Ascending aorta (tissue), 2 donors: ENCODE data around the gene RPTOR. TPM values are rescaled to one million over a fixed set of nuclear protein-coding genes. Genes with fewer than 3 reads are reported as not detected.
"Not testable (repeated sequence)": the region's sequence is repeated elsewhere in the genome, so short reads cannot be mapped to it uniquely, and the experiment has no call there.

Experiments used
- DNase-seq, 2 donors: peaks; one replicate each; pipeline ENCODE4 v3.0.0-alpha.2; 2019; ENCODE audit warnings: low spot score in 2 of 2
- H3K27ac ChIP-seq, 2 donors: fragments of 200-600 bp; sonication (generic); one replicate each; pipeline ENCODE4 v1.5.1; 2016 to 2017; ENCODE audit warnings: mild to moderate bottlenecking in 1 of 2
- H3K27me3 ChIP-seq: fragments of 200-600 bp; sonication (generic); one replicate; pipeline ENCODE4 v1.5.1; 2017
- H3K36me3 ChIP-seq, 2 donors: fragments of 200-600 bp; sonication (generic); one replicate each; pipeline ENCODE4 v1.5.1; 2016
- H3K4me1 ChIP-seq, 2 donors: fragments of 200-600 bp; sonication (generic); one replicate each; pipeline ENCODE4 v1.5.1; 2016 to 2017; ENCODE audit warnings: mild to moderate bottlenecking in 1 of 2
- H3K4me3 ChIP-seq, 2 donors: fragments of 200-600 bp; sonication (generic); one replicate each; pipeline ENCODE4 v1.5.1; 2016 to 2017; ENCODE audit warnings: mild to moderate bottlenecking in 1 of 2
- H3K9me3 ChIP-seq, 2 donors: fragments of 200-600 bp; sonication (generic); one replicate each; pipeline ENCODE4 v1.5.1; 2016
- CTCF ChIP-seq, 3 experiments: fragments of 200-600 bp in 2 of 3; fragments of 450-650 bp in 1 of 3; sonication (generic) in 2 of 3; IDR thresholded peaks; one replicate each; pipeline ENCODE4 v1.5.1; 2016 to 2019; ENCODE audit warnings: antibody characterized with exemption in 3 of 3, mild to moderate bottlenecking in 1 of 3, moderate library complexity in 1 of 3
- intact Hi-C: fragments of 100-400 bp; cut with DNase I; formaldehyde crosslinking; loops from one replicate; pipeline ENCODE4 v1.15.1; 2023
- total RNA-seq: library from RNA; depleted of rRNA; stranded (reverse); fragments of >200 nt; gene quantifications from one replicate; pipeline ENCODE4 v1.1.0, GENCODE V29; 2016

Gene RPTOR
- total RNA-seq, 1 donor from 2014 or later, result 36.1 TPM

GRCh38 chr17:80698297-80698696 lies 153.7 kb downstream of the RPTOR start:
- no peaks in the 10 kb centered on the region for H3K36me3 ChIP-seq
- no peak for TF ChIP-seq CTCF (IDR thresholded peaks at IDR 0.05)
- no peaks in the 10 kb centered on the region for H3K27me3 ChIP-seq

GRCh38 chr17:80699205-80699604 lies 154.6 kb downstream of the RPTOR start:
- H3K27me3 ChIP-seq, H3K4me3 ChIP-seq, H3K36me3 ChIP-seq, intact Hi-C loops, DNase-seq, H3K4me1 ChIP-seq, H3K9me3 ChIP-seq, H3K27ac ChIP-seq: not testable (repeated sequence)

More at GRCh38 chr17:80698297-80698696, 153.7 kb downstream of the RPTOR start:
- no peaks in the 10 kb centered on the region for H3K4me1 ChIP-seq
- no peak for DNase-seq
- no peaks in the 10 kb centered on the region for H3K9me3 ChIP-seq
- H3K4me3 ChIP-seq, result no peak overlapping the region
- no peak overlapping the region for H3K27ac ChIP-seq
- intact Hi-C loops, result no loop called here

- TF ChIP-seq CTCF (IDR thresholded peaks at IDR 0.05), result no peak
- intact Hi-C loops, result no loop called here
- H3K27me3 ChIP-seq, result no peaks in the 10 kb centered on the region
- H3K36me3 ChIP-seq, result no peaks in the 10 kb centered on the region
- no peaks in the 10 kb centered on the region for H3K4me1 ChIP-seq
- no peak for DNase-seq
- H3K27ac ChIP-seq, result no peak overlapping the region
- H3K9me3 ChIP-seq, result no peaks in the 10 kb centered on the region
- no peak overlapping the region for H3K4me3 ChIP-seq
Observed at GRCh38 chr17:80701730-80702129, 157.1 kb downstream of the RPTOR start.

- no peaks in the 10 kb centered on the region for H3K9me3 ChIP-seq
- intact Hi-C loops, result no loop called here
- H3K36me3 ChIP-seq, result no peaks in the 10 kb centered on the region
- H3K27me3 ChIP-seq, result no peaks in the 10 kb centered on the region
- H3K27ac ChIP-seq, result no peak overlapping the region
- no peaks in the 10 kb centered on the region for H3K4me1 ChIP-seq
- no peak for TF ChIP-seq CTCF (IDR thresholded peaks at IDR 0.05)
- no peak for DNase-seq
- H3K4me3 ChIP-seq, result no peak overlapping the region
Observed at GRCh38 chr17:80702315-80703141, 157.9 kb downstream of the RPTOR start.

GRCh38 chr17:80703142-80703478 lies 158.5 kb downstream of the RPTOR start:
- Histone ChIP-seq H3K9me3 (no peaks in the 10 kb centered on the region), H3K36me3 (peaks cover 3 to 4% of the 10 kb centered on the region in 2 donors), H3K4me3 (no peak overlapping the region), H3K4me1 (no peaks in the 10 kb centered on the region), H3K27me3 (no peaks in the 10 kb centered on the region), H3K27ac (no peak overlapping the region)
- intact Hi-C loops, result no loop called here
- DNase-seq, result no peak
- no peak for TF ChIP-seq CTCF (IDR thresholded peaks at IDR 0.05)

GRCh38 chr17:80704381-80704819 lies 159.8 kb downstream of the RPTOR start:
- no peak for TF ChIP-seq CTCF (IDR thresholded peaks at IDR 0.05)
- H3K4me3 ChIP-seq, result no peak overlapping the region
- no peaks in the 10 kb centered on the region for H3K27me3 ChIP-seq

More at GRCh38 chr17:80704381-80704819, 159.8 kb downstream of the RPTOR start:
- no peaks in the 10 kb centered on the region for H3K9me3 ChIP-seq
- DNase-seq, result no peak
- no peaks in the 10 kb centered on the region for H3K4me1 ChIP-seq
- intact Hi-C loops, result no loop called here
- H3K36me3 ChIP-seq, result peaks cover 10 to 16% of the 10 kb centered on the region in 2 donors
- no peak overlapping the region for H3K27ac ChIP-seq
